ENCODE data around the gene TRPV5.

Gene TRPV5

DNA sequence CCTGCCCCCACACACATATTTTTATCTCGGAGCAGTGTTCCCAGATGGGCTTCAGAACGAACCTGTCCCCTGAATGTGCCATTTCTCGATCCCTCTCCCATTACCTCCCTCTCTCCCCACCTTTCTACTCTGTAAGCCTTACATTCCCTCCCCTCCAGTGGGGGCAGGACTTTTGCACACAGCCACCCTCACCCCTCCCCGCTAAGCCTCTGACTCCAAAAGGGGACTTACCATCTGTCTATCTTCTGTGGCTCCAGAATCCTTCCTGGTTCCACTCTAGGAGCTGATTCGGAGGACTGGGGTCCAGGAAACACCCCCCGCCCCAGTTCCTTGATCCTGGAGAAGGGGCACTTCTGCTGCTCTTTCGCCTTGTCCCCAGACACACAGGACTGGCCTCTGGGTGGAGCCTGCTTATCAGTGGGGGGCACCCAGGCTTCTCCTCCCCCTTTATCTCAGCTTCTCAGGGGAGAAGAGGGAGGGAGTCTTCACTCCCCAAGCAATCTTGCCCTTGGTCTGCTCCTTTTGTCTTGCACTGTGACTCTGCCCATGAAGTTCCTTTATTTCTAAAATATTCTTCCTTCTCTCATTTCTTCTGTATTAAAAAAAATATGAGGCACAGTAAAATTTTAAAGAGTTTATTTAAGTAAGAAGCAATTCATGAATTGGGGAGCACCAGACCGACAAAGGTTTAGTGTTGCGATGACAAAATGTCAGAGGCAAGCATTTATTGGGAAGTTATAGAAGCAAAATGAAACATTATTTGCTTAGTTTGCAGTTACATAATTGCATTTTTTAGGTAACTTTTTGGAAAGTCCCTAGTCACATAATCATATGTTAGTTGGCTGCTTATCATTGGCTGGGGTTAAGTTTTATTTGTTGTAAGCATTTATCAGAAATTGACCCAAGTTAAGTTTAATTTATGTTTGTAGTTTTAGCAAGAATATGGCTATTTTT is 28.7 kb upstream of the TRPV5 start, which contains the start of gene KEL:
KEL (minus strand) TSS at position 391 of the 954 bp plus-strand sequence; CDS start at position 234, 157 bp downstream.
- TF ChIP-seq, protein P1, sequence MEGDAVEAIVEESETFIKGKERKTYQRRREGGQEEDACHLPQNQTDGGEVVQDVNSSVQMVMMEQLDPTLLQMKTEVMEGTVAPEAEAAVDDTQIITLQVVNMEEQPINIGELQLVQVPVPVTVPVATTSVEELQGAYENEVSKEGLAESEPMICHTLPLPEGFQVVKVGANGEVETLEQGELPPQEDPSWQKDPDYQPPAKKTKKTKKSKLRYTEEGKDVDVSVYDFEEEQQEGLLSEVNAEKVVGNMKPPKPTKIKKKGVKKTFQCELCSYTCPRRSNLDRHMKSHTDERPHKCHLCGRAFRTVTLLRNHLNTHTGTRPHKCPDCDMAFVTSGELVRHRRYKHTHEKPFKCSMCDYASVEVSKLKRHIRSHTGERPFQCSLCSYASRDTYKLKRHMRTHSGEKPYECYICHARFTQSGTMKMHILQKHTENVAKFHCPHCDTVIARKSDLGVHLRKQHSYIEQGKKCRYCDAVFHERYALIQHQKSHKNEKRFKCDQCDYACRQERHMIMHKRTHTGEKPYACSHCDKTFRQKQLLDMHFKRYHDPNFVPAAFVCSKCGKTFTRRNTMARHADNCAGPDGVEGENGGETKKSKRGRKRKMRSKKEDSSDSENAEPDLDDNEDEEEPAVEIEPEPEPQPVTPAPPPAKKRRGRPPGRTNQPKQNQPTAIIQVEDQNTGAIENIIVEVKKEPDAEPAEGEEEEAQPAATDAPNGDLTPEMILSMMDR (IDR thresholded peaks at IDR 0.05; ENCODE audit: extremely low read depth, missing control alignments): no peak
- no peak for DNase-seq (ENCODE audit: low spot score)

DNA sequence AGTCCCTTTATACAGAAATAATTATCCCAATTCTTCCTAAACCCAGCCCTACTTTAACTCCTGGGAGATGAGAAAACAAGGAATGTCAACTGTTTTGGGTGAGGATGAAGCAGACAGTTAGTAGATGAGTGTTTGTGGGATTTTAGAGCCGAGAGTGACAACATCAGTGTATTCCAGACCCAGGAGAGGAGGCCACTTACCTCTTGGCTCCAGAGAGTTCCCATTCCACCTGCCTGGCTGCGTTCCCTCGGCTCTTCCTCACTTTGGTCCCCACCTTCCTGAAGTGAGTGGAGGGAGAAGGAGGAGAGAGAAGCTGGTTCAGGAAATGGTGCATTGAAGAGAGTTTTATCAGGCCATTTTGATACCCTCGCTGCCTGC is 28.0 kb upstream of the TRPV5 start:
- DNase-seq (ENCODE audit: low spot score): no peak
- TF ChIP-seq, protein P1 (IDR thresholded peaks at IDR 0.05; ENCODE audit: extremely low read depth, missing control alignments): no peak

DNA sequence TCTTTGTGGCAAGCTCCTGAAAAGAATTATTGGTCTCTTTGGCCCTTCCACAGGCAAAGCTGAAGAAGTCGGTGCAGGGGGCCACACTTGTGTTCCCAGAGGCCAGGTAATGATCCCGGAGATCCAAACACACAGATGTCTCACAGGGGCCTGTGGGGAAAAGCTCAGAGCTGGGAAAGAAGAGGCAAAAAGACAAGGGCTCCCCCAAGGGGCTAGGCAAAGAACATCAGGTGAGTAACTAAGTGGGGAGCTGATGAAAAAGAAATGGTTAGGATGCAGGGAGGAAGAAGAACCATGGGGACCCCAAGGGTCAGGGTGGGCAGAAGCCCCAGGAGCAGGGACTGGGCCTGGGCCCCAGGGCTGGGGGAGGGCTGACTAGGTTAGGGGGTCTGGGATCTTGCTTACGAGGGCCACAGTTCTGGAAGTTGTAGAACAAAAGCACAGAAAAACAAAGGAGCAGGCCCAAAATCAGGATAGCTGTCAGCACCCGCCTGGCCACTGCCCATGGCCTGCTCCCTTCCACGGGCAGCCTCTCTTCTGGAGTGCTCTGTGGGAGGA is 27.5 kb upstream of the TRPV5 start:
- TF ChIP-seq, protein P1 (IDR thresholded peaks at IDR 0.05; ENCODE audit: extremely low read depth, missing control alignments): no peak
- DNase-seq (ENCODE audit: low spot score): no peak

DNA sequence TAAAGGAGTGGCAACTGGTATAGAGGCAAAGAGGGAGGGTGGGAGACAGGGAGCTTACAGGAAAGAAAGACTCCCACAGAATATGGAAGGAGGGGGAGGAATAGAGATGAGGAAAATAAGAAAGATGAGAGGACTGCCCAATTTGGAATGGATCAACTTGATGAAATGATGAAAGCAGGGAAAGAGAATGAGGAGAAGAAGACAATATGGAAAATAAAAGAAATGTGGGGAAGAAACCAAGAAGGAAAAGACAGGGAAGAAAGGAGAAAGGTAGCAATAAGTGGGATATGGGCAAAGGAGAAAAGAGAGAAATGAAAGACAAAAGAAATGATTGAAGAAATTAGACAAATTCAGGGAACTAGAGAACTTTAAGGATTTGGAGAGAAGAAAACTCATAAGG is 25.7 kb upstream of the TRPV5 start:
- TF ChIP-seq, protein P1 (IDR thresholded peaks at IDR 0.05; ENCODE audit: extremely low read depth, missing control alignments): no peak

DNA sequence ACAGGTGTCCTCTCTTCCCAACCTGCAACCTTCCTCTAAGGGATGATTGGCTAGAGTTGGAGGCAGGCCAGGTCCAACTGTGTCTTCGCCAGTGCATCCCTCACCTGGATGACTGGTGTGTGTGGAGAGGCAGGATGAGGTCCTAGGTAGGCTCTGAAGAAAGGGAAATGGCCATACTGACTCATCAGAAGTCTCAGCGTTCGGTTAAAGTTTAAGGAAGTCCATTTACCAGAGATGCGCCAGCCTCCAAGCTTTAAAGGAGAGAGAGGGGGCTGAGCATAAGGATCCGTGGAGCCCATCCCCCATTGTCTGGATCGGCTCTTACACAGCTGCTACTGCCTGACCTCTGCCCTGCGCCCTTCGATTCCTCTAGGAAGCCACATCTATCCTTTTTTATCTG is 24.2 kb upstream of the TRPV5 start:
- DNase-seq (ENCODE audit: low spot score): no peak
- TF ChIP-seq, protein P1 (IDR thresholded peaks at IDR 0.05; ENCODE audit: extremely low read depth, missing control alignments): no peak

More for the DNA sequence above, 25.7 kb upstream of the TRPV5 start:
- DNase-seq (ENCODE audit: low spot score): no peak

DNA sequence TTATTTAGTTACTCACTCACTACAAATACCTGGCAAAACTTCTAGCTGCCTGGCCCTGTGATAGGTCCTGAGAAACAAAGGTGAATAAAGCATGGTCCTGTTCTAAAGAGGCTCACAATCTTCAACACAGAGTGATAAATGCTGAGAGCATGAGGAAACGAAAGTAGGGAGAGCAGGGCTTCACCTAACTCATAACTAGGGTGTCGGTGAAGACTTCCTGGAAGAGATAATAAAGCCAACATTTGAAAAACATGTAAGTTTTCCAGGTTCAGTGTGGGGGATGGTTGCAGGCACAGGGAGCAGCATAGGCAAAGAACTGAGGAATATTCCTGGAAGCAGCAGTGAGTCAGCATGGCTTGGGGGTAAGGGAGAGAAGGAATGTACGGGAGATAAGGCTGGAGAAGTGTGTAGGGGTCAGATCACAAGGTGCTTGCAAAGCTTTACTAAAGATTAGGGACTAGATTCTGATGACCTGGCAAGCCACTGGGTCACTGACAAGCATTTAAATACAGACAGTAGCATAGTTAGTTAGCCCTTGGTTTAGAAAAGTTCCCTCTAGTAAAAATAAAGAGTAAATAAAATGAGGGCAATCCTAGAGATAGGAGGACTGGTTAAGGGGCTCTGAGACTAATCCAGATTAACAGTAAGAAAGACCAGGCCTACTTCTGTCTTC is 23.5 kb upstream of the TRPV5 start:
- DNase-seq (ENCODE audit: low spot score): no peak

More for the DNA sequence above, 23.5 kb upstream of the TRPV5 start:
- TF ChIP-seq, protein P1 (IDR thresholded peaks at IDR 0.05; ENCODE audit: extremely low read depth, missing control alignments): no peak

Measured in GM20000 (cell line).